Adrenal gland (tissue), 12 donors: Measurements from ENCODE around the gene ZBTB7C. TPM values are rescaled to one million over a fixed set of nuclear protein-coding genes. Genes with fewer than 3 reads are reported as not detected.
"Not testable (repeated sequence)": the region's sequence is repeated elsewhere in the genome, so short reads cannot be mapped to it uniquely, and the experiment has no call there.

Source experiments
- DNase-seq, 7 donors: peaks; one replicate each; pipeline ENCODE4 v3.0.0-alpha.2; 2019 to 2020
- H3K27ac ChIP-seq, 5 donors: fragments of 200-600 bp; sonication (generic) in 4 of 5; 1 replicate in 3 of 5; 2 replicates in 2 of 5; pipeline versions ENCODE4 v1.5.1 to v1.8.0; 2016 to 2020; ENCODE audit warnings: mild to moderate bottlenecking in 1 of 5
- H3K27me3 ChIP-seq: fragments of 200-600 bp; 2 replicates; pipeline ENCODE4 v1.8.0; 2021
- H3K36me3 ChIP-seq, 2 donors: fragments of 200-600 bp; replicated peaks in 1 of 2; 1 replicate in 1 of 2; 2 replicates in 1 of 2; pipeline versions ENCODE4 v1.5.1 to v1.8.0; 2018 to 2022
- H3K4me1 ChIP-seq, 2 donors: fragments of 200-600 bp; replicated peaks in 1 of 2; 1 replicate in 1 of 2; 2 replicates in 1 of 2; pipeline versions ENCODE4 v1.5.1 to v1.8.0; 2018 to 2021
- H3K4me3 ChIP-seq, 4 donors: fragments of 200-600 bp; sonication (generic) in 3 of 4; one replicate each; pipeline ENCODE4 v1.5.1; 2016 to 2018
- H3K9me3 ChIP-seq, 3 donors: fragments of 200-600 bp; sonication (generic) in 1 of 3; replicated peaks in 1 of 3; 1 replicate in 2 of 3; 2 replicates in 1 of 3; pipeline versions ENCODE4 v1.5.1 to v1.8.0; 2016 to 2021
- CTCF ChIP-seq, 6 experiments: fragments of 450-650 bp in 4 of 6; fragments of 200-600 bp in 2 of 6; sonication (generic) in 1 of 6; IDR thresholded peaks; 1 replicate in 5 of 6; 2 replicates in 1 of 6; pipeline versions ENCODE4 v1.5.1 to v1.8.0; 2016 to 2021; ENCODE audit warnings: antibody characterized with exemption in 6 of 6, mild to moderate bottlenecking in 2 of 6, moderate library complexity in 1 of 6
- POLR2A ChIP-seq, 2 donors: fragments of 450-650 bp; IDR thresholded peaks; one replicate each; pipeline ENCODE4 v1.6.1; 2017; ENCODE audit warnings: antibody characterized with exemption in 2 of 2, mild to moderate bottlenecking in 2 of 2, moderate library complexity in 1 of 2
- WGBS, 4 donors: extraction: QIAGEN DNeasy Blood & Tissue Kit in 2 of 4; methylation state at CpG; one replicate each; pipeline versions ENCODE4 v1.1.5 to v1.1.7; 2013 to 2017; 5-methylcytosine and 5-hydroxymethylcytosine counted together
- intact Hi-C, 2 donors: fragments of 100-400 bp; cut with DNase I; formaldehyde crosslinking; loops; one replicate each; pipeline versions ENCODE4 v1.14.1 to v1.15.0; 2022 to 2023
- polyA plus RNA-seq, 3 donors: library from polyadenylated mRNA; stranded (reverse); fragments of 200-250 nt in 2 of 3; fragments of 350-450 nt in 1 of 3; fragmentation: Illumina TruSeq in 1 of 3; extraction: RNeasy Lipid Tissue Mini Kit (QIAGEN cat#74804) in 1 of 3; gene quantifications; one replicate each; pipeline ENCODE4 v1.2.3, GENCODE V29; 2013 to 2014
- total RNA-seq, 9 donors: library from RNA; depleted of rRNA in 4 of 9; stranded (reverse); fragments of >200 nt in 4 of 9; fragments of 120-200 nt in 1 of 9; fragmentation: NEBNext Ultra II Directional in 1 of 9; extraction: Animal tissue kit (Norgen Biotek cat#: 25700) in 1 of 9; gene quantifications; one replicate each; pipeline versions ENCODE4 v1.1.0 to v1.2.4, GENCODE V29; 2013 to 2023
- donor health status: healthy with polysubstance abuse.
- donor health status: Bipolar disorder and iron deficiency.
- donor health status: DM: yes; HTN: yes; CAD: no.
- donor health status: DM: no; HTN: no; CAD: no.
- donor health status: DM: no; HTN: no; CAD: no.
- donor health status: DM: yes; HTN: yes; CAD: no.

Gene ZBTB7C
- total and polyA plus RNA-seq, 12 donors = 5.2 to 42.8 (median 26.8) TPM

DNA sequence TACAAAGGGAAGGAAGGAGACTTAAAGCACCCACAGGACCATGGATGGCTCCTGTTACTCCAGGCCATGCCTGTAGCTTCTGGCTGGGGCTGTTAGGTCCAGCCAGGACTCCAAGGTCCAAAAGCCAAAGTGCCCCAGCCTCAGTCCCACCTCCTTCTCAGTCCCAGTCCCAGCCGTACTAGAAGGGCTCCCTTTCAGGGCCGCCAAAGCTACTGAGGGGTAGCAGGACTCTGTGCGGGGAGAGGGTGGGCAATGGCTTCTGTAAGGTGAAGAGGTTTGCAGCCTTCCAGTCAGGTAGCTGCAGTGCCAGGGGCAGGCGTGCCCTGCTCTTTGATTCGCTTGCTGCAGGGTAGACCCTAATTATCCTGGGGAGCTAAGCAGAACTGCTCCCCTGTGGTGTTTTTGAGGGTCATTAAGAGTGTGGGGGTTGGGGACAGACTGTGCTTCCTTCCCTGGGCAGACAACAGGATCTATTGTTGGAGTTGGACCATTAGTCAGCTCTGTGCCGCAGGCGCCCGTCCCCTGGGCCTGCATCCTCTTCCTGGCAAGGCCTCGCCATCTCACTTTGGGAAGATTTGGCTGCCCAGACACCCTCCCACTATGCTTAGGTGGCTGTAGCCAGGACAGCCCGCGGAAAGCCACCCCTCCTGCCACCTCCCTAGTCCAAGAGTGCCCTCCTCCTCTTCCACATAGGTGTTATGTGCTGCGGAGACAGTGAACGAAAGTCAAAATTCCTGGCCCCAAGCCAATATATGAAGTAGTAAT, 118.8 kb downstream of the ZBTB7C start:
- no peak overlapping the region for H3K27ac ChIP-seq
- 90 to 94% (median 94%) methylated on average over 7 to 13 of the region's 13 CpGs for WGBS, 4 donors
- peak in 2 of 7 donors; percentile 10 to 40 for DNase-seq

GRCh38 chr18:48284743-48285142, 124.4 kb downstream of the ZBTB7C start:
- H3K27ac ChIP-seq = no peak overlapping the region
- peaks cover 0 to 8% of the 10 kb centered on the region in 2 donors for H3K4me1 ChIP-seq
- no peak overlapping the region for H3K4me3 ChIP-seq
- 93 to 95% (median 95%) methylated on average over 3 of the region's 3 CpGs for WGBS, 4 donors
- H3K9me3 ChIP-seq = no peaks in the 10 kb centered on the region
- no peaks in the 10 kb centered on the region for H3K36me3 ChIP-seq
- no peaks in the 10 kb centered on the region for H3K27me3 ChIP-seq
- intact Hi-C loops = no loop called here
- no peak for TF ChIP-seq CTCF (IDR thresholded peaks at IDR 0.05)
- no peak for TF ChIP-seq POLR2A (IDR thresholded peaks at IDR 0.05)
- DNase-seq = no peak

More for the DNA sequence above, 118.8 kb downstream of the ZBTB7C start:
- no peak overlapping the region for H3K4me3 ChIP-seq
- peaks cover 0 to 10% of the 10 kb centered on the region in 2 donors for H3K4me1 ChIP-seq
- H3K27me3 ChIP-seq = no peaks in the 10 kb centered on the region
- H3K36me3 ChIP-seq = no peaks in the 10 kb centered on the region
- no peak for TF ChIP-seq CTCF (IDR thresholded peaks at IDR 0.05)
- TF ChIP-seq POLR2A (IDR thresholded peaks at IDR 0.05) = no peak
- no peaks in the 10 kb centered on the region for H3K9me3 ChIP-seq
- intact Hi-C loops = no loop called here

- peak in 2 of 7 donors; percentile 5 to 9 for DNase-seq
- 82 to 86% (median 83%) methylated on average over 4 to 5 of the region's 5 CpGs for WGBS, 4 donors
- intact Hi-C loops = not testable (repeated sequence)
Measured at GRCh38 chr18:48284011-48284410, 125.2 kb downstream of the ZBTB7C start.

DNA sequence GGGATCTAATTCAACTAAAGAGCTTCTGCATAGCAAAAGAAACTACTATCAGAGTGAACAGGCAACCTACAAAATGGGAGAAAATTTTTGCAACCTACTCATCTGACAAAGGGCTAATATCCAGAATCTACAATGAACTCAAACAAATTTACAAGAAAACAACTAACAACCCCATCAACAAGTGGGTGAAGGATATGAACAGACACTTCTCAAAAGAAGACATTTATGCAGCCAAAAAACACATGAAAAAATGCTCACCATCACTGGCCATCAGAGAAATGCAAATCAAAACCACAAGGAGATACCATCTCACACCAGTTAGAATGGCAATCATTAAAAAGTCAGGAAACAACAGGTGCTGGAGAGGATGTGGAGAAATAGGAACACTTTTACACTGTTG, 127.7 kb downstream of the ZBTB7C start:
- H3K4me3 ChIP-seq, DNase-seq, H3K27ac ChIP-seq, H3K9me3 ChIP-seq, H3K36me3 ChIP-seq, intact Hi-C loops, H3K4me1 ChIP-seq, H3K27me3 ChIP-seq: not testable (repeated sequence)

More at GRCh38 chr18:48284011-48284410, 125.2 kb downstream of the ZBTB7C start:
- not testable (repeated sequence) for H3K4me3 ChIP-seq, H3K36me3 ChIP-seq, H3K27me3 ChIP-seq, H3K9me3 ChIP-seq, H3K4me1 ChIP-seq
- H3K27ac ChIP-seq = peak overlapping the region in 1 of 5 donors; percentile 68

DNA sequence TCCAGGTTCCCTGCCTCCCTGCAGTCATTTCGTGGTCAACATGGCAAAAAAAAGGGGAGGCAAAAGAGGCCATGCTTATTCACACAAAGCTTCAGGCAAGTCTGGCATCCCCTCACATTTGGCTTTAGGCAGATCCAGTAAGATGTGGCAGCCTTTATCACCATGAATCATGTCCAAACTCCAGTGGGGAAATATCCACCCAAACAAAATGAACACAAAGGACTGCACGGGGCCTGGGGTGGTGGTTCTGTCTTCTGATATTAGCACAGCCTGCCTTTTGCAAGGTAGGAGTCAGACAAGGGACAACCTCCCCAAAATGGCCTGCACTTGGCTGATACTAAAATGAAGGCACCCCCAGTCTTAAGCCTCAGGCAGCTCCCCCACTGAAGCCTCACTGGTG, 129.9 kb downstream of the ZBTB7C start:
- H3K27me3 ChIP-seq = no peaks in the 10 kb centered on the region
- intact Hi-C loops = no loop called here
- TF ChIP-seq POLR2A (IDR thresholded peaks at IDR 0.05) (no peak), CTCF (IDR thresholded peaks at IDR 0.05) (no peak)
- H3K36me3 ChIP-seq = no peaks in the 10 kb centered on the region
- no peak overlapping the region for H3K4me3 ChIP-seq
- DNase-seq = no peak
- H3K9me3 ChIP-seq = no peaks in the 10 kb centered on the region
- peaks cover 0 to 8% of the 10 kb centered on the region in 2 donors for H3K4me1 ChIP-seq
- no peak overlapping the region for H3K27ac ChIP-seq
- WGBS, 4 donors = 72 to 82% (median 78%) methylated on average over 2 of the region's 2 CpGs
